Gastroesophageal sphincter (tissue), 3 donors: Measurements from ENCODE around the gene LRRC40.

Experiments used
- CTCF ChIP-seq, 4 experiments: fragments of 200-600 bp in 2 of 4; fragments of 450-650 bp in 2 of 4; sonication (generic) in 1 of 4; IDR thresholded peaks; one replicate each; pipeline ENCODE4 v1.5.1; 2017 to 2019; ENCODE audit warnings: antibody characterized with exemption in 4 of 4, mild to moderate bottlenecking in 2 of 4, moderate library complexity in 2 of 4
- POLR2A ChIP-seq, 2 donors: fragments of 450-650 bp; IDR thresholded peaks; one replicate each; pipeline ENCODE4 v1.6.1; 2017; ENCODE audit warnings: antibody characterized with exemption in 2 of 2, mild to moderate bottlenecking in 2 of 2, moderate library complexity in 1 of 2
- POLR2AphosphoS5 ChIP-seq: sonication (generic); formaldehyde crosslinking; IDR thresholded peaks from one replicate; pipeline ENCODE4 v1.6.1; 2017; ENCODE audit warnings: antibody characterized with exemption

GRCh38 chr1:70205434-70206118 lies at the start of gene LRRC40:
- peak; percentile 87 for TF ChIP-seq POLR2AphosphoS5
- no peak for TF ChIP-seq CTCF (IDR thresholded peaks at IDR 0.05)
- TF ChIP-seq POLR2A (IDR thresholded peaks at IDR 0.05) = peak; percentile 45 to 72
